ENCODE results near the gene HDDC2.

DNA sequence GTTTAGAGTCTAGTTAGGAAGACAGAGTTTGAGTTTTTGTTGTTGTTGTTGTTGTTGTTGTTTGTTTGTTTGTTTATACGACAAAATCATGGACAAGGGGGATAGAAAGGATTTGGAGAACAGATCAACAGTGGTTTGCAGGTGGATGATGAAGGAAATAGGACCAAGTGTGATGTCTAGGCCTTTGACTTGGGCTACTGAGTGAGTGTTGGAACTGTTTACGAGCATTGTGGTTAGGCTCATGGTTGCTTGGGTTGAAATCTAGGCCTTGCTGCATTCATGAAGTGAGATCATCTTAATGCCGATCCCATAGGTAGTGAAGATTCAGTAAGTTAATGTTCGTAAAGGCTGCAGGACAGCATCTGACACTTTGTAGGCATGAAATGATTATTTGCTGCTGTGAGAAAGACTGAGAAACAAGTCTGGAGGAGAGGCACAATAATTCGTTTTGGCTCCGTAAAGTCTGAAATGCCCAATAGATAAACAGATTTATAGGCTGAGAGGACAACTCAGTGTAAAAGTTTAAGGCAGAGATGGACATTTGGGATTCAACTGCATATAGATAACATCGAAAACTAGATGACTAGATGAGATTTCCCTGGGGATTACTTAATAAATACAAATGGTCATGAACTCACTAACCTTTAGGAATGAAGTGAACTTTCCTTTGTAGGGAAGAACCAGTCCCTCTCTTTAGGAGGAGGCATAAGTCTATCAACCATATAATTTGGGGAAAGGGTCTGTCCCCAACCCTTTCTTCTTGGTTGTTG lies 70.0 kb downstream of the HDDC2 start:
- TF ChIP-seq CTCF (IDR thresholded peaks at IDR 0.05): no peak
- no peak for TF ChIP-seq POLR2A (IDR thresholded peaks at IDR 0.05)
- TF ChIP-seq EP300 (IDR thresholded peaks at IDR 0.05): no peak
